Activated CD4-positive, alpha-beta T cell treated with anti-CD3 and anti-CD28 coated beads, Interleukin-2, amount 10 ng/mL, durations not matched to agents 7 days and 5 days (primary cell): Measurements from ENCODE around the gene ST6GAL1. TPM values are rescaled to one million over a fixed set of nuclear protein-coding genes. Genes with fewer than 3 reads are reported as not detected.
A peak's percentile ranks its signal among the peaks of the same experiment; 100 is the strongest.
"Not testable (repeated sequence)": the region's sequence is repeated elsewhere in the genome, so short reads cannot be mapped to it uniquely, and the experiment has no call there.

Experiments
- CTCF ChIA-PET: fragments of 350-600 bp; sonication (Branson Sonifier 250); formaldehyde crosslinking; loops from one replicate; lab custom pipeline; 2021; ENCODE audit warnings: antibody characterized with exemption; lab: Charles Lee
- POLR2A ChIA-PET: fragments of 350-600 bp; sonication (Branson Sonifier 250); formaldehyde crosslinking; loops from one replicate; lab custom pipeline; 2021; ENCODE audit warnings: antibody characterized with exemption; lab: Charles Lee
- DNase-seq: peaks from one replicate; pipeline ENCODE4 v3.0.0-alpha.2; 2020
- H3K27ac Mint-ChIP-seq: one replicate; pipeline ENCODE4 v1.8.0; 2021; ENCODE audit warnings: mild to moderate bottlenecking, moderate library complexity, mixed read lengths
- H3K27me3 Mint-ChIP-seq: one replicate; pipeline ENCODE4 v1.8.0; 2021; ENCODE audit warnings: mixed read lengths
- H3K36me3 Mint-ChIP-seq: one replicate; pipeline ENCODE4 v1.8.0; 2021; ENCODE audit warnings: low read depth, mixed read lengths
- H3K4me1 Mint-ChIP-seq: one replicate; pipeline ENCODE4 v1.8.0; 2021; ENCODE audit warnings: mixed read lengths
- H3K4me3 Mint-ChIP-seq: one replicate; pipeline ENCODE4 v1.8.0; 2021; ENCODE audit warnings: mild to moderate bottlenecking, moderate library complexity, mixed read lengths
- H3K9me3 Mint-ChIP-seq: one replicate; pipeline ENCODE4 v1.8.0; 2021; ENCODE audit warnings: mixed read lengths
- total RNA-seq, 2 experiments: library from RNA; stranded (reverse); gene quantifications; one replicate each; pipeline ENCODE4 v1.2.3, GENCODE V29; 2021

The ST6GAL1 gene
- total RNA-seq, 2 experiments from 2014 or later: 145 to 183 TPM

GRCh38 chr3:186980989-186981388 lies 50.7 kb downstream of the ST6GAL1 start:
- ChIA-PET CTCF (interaction anchor here (0.9 to 1.8 kb wide), 6 partner anchors 8 to 184 kb away, joined by 3 to 8 read pairs (median 4); no protein-coding TSS in a partner anchor), POLR2A (interaction anchor here (0.6 kb wide), 2 partner anchors 19 to 133 kb away, joined by 3 to 4 read pairs; no protein-coding TSS in a partner anchor)
- no peak overlapping the region for H3K4me3 Mint-ChIP-seq
- H3K4me1 Mint-ChIP-seq: no peaks in the 10 kb centered on the region
- no peaks in the 10 kb centered on the region for H3K9me3 Mint-ChIP-seq
- no peaks in the 10 kb centered on the region for H3K27me3 Mint-ChIP-seq
- peaks cover 49% of the 10 kb centered on the region for H3K36me3 Mint-ChIP-seq
- no peak overlapping the region for H3K27ac Mint-ChIP-seq
- DNase-seq: no peak

DNA sequence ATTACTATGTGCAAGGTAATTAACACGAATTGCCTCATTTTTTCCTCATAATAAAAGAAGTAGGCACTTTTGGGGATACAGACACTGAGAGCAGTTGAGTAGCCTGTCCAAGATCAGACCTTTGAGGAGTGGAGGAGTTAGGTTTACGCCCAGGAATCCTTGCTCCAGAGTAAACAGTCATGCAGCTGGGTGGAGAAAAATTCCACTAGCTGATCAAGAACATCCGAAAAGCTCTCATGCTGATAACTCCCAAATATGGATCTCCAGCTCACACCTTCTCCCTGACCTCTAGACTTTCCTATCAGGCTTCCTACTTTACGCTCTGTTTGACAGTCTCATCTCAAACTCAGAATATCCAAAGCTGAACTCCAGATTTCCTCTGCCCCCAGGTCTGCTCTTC lies 53.3 kb downstream of the ST6GAL1 start:
- DNase-seq: no peak
- CTCF ChIA-PET: no interaction called here
- POLR2A ChIA-PET: no interaction called here
- Mint-ChIP-seq H3K4me1 (peaks cover 12% of the 10 kb centered on the region), H3K27me3 (no peaks in the 10 kb centered on the region), H3K9me3 (no peaks in the 10 kb centered on the region), H3K27ac (no peak overlapping the region), H3K36me3 (peaks cover 53% of the 10 kb centered on the region), H3K4me3 (no peak overlapping the region)

- H3K27me3 Mint-ChIP-seq: no peaks in the 10 kb centered on the region
- ChIA-PET POLR2A (no interaction called here), CTCF (no interaction called here)
- H3K4me1 Mint-ChIP-seq: peaks cover 12% of the 10 kb centered on the region
- DNase-seq: no peak
- peaks cover 52% of the 10 kb centered on the region for H3K36me3 Mint-ChIP-seq
- H3K4me3 Mint-ChIP-seq: no peak overlapping the region
- no peak overlapping the region for H3K27ac Mint-ChIP-seq
- H3K9me3 Mint-ChIP-seq: no peaks in the 10 kb centered on the region
Measured at GRCh38 chr3:186984064-186984463, 53.7 kb downstream of the ST6GAL1 start.

DNA sequence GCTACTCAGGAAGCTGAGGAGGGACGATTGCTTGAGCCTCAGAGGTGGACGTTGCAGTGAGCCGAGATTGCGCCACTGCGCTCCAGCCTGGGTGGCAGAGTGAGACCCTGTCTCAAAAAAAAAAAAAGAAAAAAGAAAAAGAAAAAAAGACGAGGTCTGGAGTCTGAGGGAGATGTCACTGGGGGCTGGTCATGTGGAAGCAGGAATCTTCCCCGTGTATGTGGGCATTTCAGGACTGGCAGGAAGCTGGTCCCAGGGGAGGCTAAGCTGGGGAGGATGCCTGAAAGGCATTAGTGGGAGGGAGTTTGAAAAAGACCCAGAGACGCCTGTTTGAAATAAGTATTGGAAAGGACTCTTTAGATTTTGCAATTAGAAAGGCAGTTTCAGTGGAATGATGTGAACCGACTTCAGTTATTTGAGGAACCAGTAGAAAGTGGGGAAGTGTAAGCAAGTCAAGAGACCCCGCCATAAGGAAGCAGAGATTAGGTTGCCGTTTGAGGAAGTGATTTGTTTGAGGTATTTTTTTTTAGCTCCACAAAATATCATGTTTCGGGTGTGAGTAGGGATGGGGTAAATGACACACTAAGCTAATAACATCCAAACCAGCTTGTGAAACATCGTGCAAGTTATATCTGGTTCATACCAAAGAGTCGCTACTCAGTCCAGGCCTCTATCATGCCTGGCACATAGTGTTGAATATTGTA lies 55.5 kb downstream of the ST6GAL1 start:
- Mint-ChIP-seq H3K27me3 (no peaks in the 10 kb centered on the region), H3K9me3 (no peaks in the 10 kb centered on the region), H3K4me1 (peaks cover 13% of the 10 kb centered on the region), H3K36me3 (peaks cover 62% of the 10 kb centered on the region), H3K4me3 (no peak overlapping the region), H3K27ac (peak overlapping the region; percentile 14)
- ChIA-PET POLR2A (no interaction called here), CTCF (interaction anchor here (1.3 kb wide), 1 partner anchor 12 kb away, joined by 5 read pairs; no protein-coding TSS in a partner anchor)
- no peak for DNase-seq

GRCh38 chr3:186986406-186986805 lies 56.1 kb downstream of the ST6GAL1 start:
- H3K27me3 Mint-ChIP-seq: no peaks in the 10 kb centered on the region
- H3K27ac Mint-ChIP-seq: no peak overlapping the region
- H3K36me3 Mint-ChIP-seq: peaks cover 64% of the 10 kb centered on the region
- H3K9me3 Mint-ChIP-seq: no peaks in the 10 kb centered on the region
- DNase-seq: no peak
- POLR2A ChIA-PET: no interaction called here
- CTCF ChIA-PET: interaction anchor here (1.3 kb wide), 1 partner anchor 13 kb away, joined by 5 read pairs; no protein-coding TSS in a partner anchor
- H3K4me1 Mint-ChIP-seq: peaks cover 16% of the 10 kb centered on the region
- no peak overlapping the region for H3K4me3 Mint-ChIP-seq

DNA sequence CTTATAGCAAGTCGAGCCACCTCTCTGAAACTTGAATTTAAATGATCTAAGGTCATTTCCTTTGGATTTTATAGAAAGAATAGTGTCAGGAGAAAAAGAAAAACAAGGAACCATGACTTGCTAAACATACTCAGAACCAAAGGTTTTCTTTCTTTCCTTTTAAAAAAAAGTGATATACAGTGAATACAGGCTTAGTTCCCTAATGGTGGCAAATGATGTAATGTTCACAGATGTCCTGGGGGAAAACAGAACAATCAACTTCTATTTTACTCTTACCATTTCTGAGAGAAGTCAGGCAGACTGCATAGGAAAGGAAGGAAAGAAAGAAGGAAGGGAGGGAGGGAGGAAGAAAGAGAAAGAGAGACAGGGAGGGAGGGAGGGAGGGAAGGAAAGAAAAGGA lies 56.5 kb downstream of the ST6GAL1 start:
- no peaks in the 10 kb centered on the region for H3K27me3 Mint-ChIP-seq
- DNase-seq: no peak
- ChIA-PET CTCF (no interaction called here), POLR2A (no interaction called here)
- no peaks in the 10 kb centered on the region for H3K9me3 Mint-ChIP-seq
- H3K4me3 Mint-ChIP-seq: no peak overlapping the region
- H3K4me1 Mint-ChIP-seq: peaks cover 16% of the 10 kb centered on the region
- H3K36me3 Mint-ChIP-seq: peaks cover 64% of the 10 kb centered on the region
- no peak overlapping the region for H3K27ac Mint-ChIP-seq

- ChIA-PET CTCF (interaction anchor here (1.4 to 2.2 kb wide), 2 partner anchors 9 to 108 kb away, joined by 4 to 8 read pairs; no protein-coding TSS in a partner anchor), POLR2A (interaction anchor here (0.6 kb wide), 1 partner anchor 38 kb away, joined by 3 read pairs; no protein-coding TSS in a partner anchor)
- Mint-ChIP-seq H3K9me3 (no peaks in the 10 kb centered on the region), H3K4me3 (no peak overlapping the region), H3K27ac (no peak overlapping the region), H3K4me1 (peaks cover 16% of the 10 kb centered on the region), H3K27me3 (no peaks in the 10 kb centered on the region), H3K36me3 (peaks cover 63% of the 10 kb centered on the region)
- no peak for DNase-seq
Measured at GRCh38 chr3:186988806-186989205, 58.5 kb downstream of the ST6GAL1 start.

DNA sequence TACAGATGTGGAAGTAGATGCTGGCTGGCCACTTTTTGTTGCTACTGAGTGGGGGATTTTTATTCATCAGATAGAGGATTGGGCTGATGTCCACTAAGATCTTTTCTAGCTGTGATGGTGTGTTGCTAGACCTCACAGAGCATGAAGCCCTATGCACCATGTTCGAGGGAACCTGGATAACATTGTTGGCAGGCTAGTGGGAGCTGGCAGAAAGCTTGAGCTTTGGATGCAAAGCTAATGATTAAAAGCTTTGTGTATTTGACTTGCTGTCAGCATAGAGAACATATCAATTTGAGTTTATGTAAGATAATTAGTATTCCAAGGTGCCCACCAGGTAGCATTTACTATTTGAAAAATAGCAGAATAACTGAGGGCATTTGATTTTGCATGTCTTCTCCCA lies 59.1 kb downstream of the ST6GAL1 start:
- CTCF ChIA-PET: interaction anchor here (1.3 to 2.2 kb wide), 3 partner anchors 9 to 109 kb away, joined by 3 to 8 read pairs (median 4); no protein-coding TSS in a partner anchor
- DNase-seq: no peak
- H3K4me3 Mint-ChIP-seq: no peak overlapping the region
- POLR2A ChIA-PET: no interaction called here
- no peaks in the 10 kb centered on the region for H3K27me3 Mint-ChIP-seq
- peaks cover 61% of the 10 kb centered on the region for H3K36me3 Mint-ChIP-seq
- H3K9me3 Mint-ChIP-seq: no peaks in the 10 kb centered on the region
- no peak overlapping the region for H3K27ac Mint-ChIP-seq
- peaks cover 16% of the 10 kb centered on the region for H3K4me1 Mint-ChIP-seq

DNA sequence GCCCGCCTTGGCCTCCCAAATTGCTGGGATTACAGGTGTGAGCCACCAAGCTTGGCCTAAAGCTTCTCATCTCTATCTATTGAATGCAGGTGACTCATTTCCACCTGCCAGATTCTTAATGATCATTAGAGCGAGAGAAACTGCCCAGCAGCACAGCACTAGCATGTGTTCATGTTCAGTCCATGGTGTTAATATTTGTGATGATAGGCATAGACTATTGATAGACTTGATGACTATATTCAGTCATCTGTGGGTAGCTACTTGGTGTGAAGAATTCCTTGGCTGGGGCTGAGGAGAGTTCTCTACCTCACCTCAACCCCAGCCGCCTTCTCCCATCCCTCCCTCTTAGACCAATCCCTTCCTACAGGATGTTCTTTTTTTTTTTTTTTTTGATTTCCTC lies 60.0 kb downstream of the ST6GAL1 start:
- Mint-ChIP-seq H3K36me3 (peaks cover 60% of the 10 kb centered on the region), H3K27ac (peak overlapping the region; percentile 33), H3K4me1 (peaks cover 17% of the 10 kb centered on the region), H3K27me3 (no peaks in the 10 kb centered on the region), H3K9me3 (no peaks in the 10 kb centered on the region), H3K4me3 (no peak overlapping the region)
- CTCF ChIA-PET: interaction anchor here (0.6 to 2.2 kb wide), 3 partner anchors 10 to 127 kb away, joined by 3 to 8 read pairs (median 3); no protein-coding TSS in a partner anchor
- no peak for DNase-seq
- POLR2A ChIA-PET: no interaction called here

DNA sequence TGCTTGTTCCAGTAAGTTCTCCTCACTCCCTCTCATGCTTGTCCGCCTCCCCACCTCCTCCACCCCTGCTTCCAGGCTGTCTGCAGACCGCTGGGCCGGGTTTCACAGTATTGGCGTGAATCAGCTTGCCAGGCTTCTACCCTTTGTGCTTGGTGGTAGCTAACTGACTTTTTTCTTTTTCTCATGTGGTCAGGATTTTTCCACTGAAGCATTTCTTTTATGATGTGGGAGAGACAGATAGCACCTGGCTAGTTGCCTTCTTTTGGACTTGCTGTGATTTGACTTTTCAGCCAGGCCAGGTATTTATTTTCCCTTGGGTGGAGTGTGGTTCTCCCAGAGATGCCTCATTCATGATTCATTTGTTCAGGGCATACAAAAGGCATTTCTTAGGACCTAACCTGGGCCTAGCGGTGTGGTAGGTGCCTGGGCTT lies 60.6 kb downstream of the ST6GAL1 start:
- POLR2A ChIA-PET: no interaction called here
- no peaks in the 10 kb centered on the region for H3K9me3 Mint-ChIP-seq
- no peaks in the 10 kb centered on the region for H3K27me3 Mint-ChIP-seq
- H3K4me3 Mint-ChIP-seq: no peak overlapping the region
- peak overlapping the region; percentile 63 for H3K27ac Mint-ChIP-seq
- H3K36me3 Mint-ChIP-seq: peaks cover 57% of the 10 kb centered on the region
- CTCF ChIA-PET: no interaction called here
- DNase-seq: no peak
- H3K4me1 Mint-ChIP-seq: peaks cover 17% of the 10 kb centered on the region

DNA sequence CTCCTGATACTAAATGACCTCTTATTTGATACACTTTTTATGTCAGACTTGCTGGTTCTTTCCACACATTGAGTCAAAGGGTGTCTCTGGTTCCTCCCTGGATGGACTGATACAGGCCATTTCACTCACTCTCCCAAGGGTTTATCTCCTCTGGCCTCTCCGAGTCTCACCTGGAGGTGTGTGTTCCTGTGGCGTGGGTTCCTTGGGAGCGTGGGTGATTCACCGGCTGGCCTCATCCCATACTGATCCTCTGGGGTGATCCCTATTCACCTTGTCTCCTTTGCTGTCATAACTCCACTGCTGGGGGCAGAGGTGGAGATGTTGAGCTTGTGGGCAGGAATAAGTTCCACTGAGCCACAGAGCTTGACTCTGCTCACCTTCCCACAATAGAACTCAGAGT lies 61.1 kb downstream of the ST6GAL1 start:
- POLR2A ChIA-PET: no interaction called here
- H3K27ac Mint-ChIP-seq: no peak overlapping the region
- H3K4me1 Mint-ChIP-seq: peaks cover 19% of the 10 kb centered on the region
- no peak for DNase-seq
- peaks cover 55% of the 10 kb centered on the region for H3K36me3 Mint-ChIP-seq
- no peak overlapping the region for H3K4me3 Mint-ChIP-seq
- no peaks in the 10 kb centered on the region for H3K27me3 Mint-ChIP-seq
- CTCF ChIA-PET: no interaction called here
- no peaks in the 10 kb centered on the region for H3K9me3 Mint-ChIP-seq

GRCh38 chr3:186992096-186992495 lies 61.8 kb downstream of the ST6GAL1 start:
- POLR2A ChIA-PET, CTCF ChIA-PET, H3K9me3 Mint-ChIP-seq, DNase-seq, H3K4me3 Mint-ChIP-seq, H3K27ac Mint-ChIP-seq, H3K27me3 Mint-ChIP-seq: not testable (repeated sequence)
- peaks cover 54% of the 10 kb centered on the region for H3K36me3 Mint-ChIP-seq
- H3K4me1 Mint-ChIP-seq: peaks cover 18% of the 10 kb centered on the region

- H3K4me3 Mint-ChIP-seq: no peak overlapping the region
- no peaks in the 10 kb centered on the region for H3K9me3 Mint-ChIP-seq
- no peak overlapping the region for H3K27ac Mint-ChIP-seq
- H3K27me3 Mint-ChIP-seq: no peaks in the 10 kb centered on the region
- CTCF ChIA-PET: interaction anchor here (0.6 to 1.3 kb wide), 4 partner anchors 9 to 28 kb away, joined by 3 read pairs; no protein-coding TSS in a partner anchor
- DNase-seq: no peak
- H3K4me1 Mint-ChIP-seq: peaks cover 11% of the 10 kb centered on the region
- POLR2A ChIA-PET: no interaction called here
- H3K36me3 Mint-ChIP-seq: peaks cover 48% of the 10 kb centered on the region
Measured at GRCh38 chr3:186993210-186993782, 63.0 kb downstream of the ST6GAL1 start.
